Breast epithelium (tissue), 4 donors: Measurements from ENCODE around the gene TMEM236. TPM values are rescaled to one million over a fixed set of nuclear protein-coding genes. Genes with fewer than 3 reads are reported as not detected.

ENCODE experiments used
- DNase-seq, 2 donors: peaks; one replicate each; pipeline ENCODE4 v3.0.0-alpha.2; 2019; ENCODE audit warnings: low spot score in 2 of 2
- H3K27ac ChIP-seq, 2 donors: fragments of 200-600 bp; sonication (generic) in 1 of 2; one replicate each; pipeline ENCODE4 v1.5.1; 2016 to 2019; ENCODE audit warnings: mild to moderate bottlenecking in 1 of 2
- H3K27me3 ChIP-seq, 2 donors: fragments of 200-600 bp; sonication (generic) in 1 of 2; one replicate each; pipeline versions ENCODE4 v1.5.1 to v1.6.0; 2017 to 2019; ENCODE audit warnings: control low read depth in 1 of 2, mild to moderate bottlenecking in 1 of 2
- H3K36me3 ChIP-seq: fragments of 200-600 bp; one replicate; pipeline ENCODE4 v1.5.1; 2019
- H3K4me1 ChIP-seq, 2 donors: fragments of 200-600 bp; sonication (generic); one replicate each; pipeline ENCODE4 v1.5.1; 2016 to 2019; ENCODE audit warnings: control low read depth in 1 of 2
- H3K4me3 ChIP-seq, 3 donors: fragments of 200-600 bp; sonication (generic); 1 replicate in 2 of 3; 2 replicates in 1 of 3; pipeline ENCODE4 v1.5.1; 2016 to 2019; ENCODE audit warnings: mild to moderate bottlenecking in 3 of 3, moderate library complexity in 2 of 3
- H3K9me3 ChIP-seq, 2 donors: fragments of 200-600 bp; sonication (generic) in 1 of 2; one replicate each; pipeline ENCODE4 v1.5.1; 2016 to 2019; ENCODE audit warnings: control low read depth in 1 of 2
- CTCF ChIP-seq, 3 donors: fragments of 450-650 bp; IDR thresholded peaks; one replicate each; pipeline ENCODE4 v1.5.1; 2016 to 2017; ENCODE audit warnings: antibody characterized with exemption in 3 of 3, mild to moderate bottlenecking in 3 of 3, moderate library complexity in 3 of 3
- POLR2A ChIP-seq: fragments of 450-650 bp; IDR thresholded peaks from one replicate; pipeline ENCODE4 v1.6.1; 2016; ENCODE audit warnings: antibody characterized with exemption, mild to moderate bottlenecking, moderate library complexity
- POLR2AphosphoS5 ChIP-seq, 3 donors: sonication (generic); formaldehyde crosslinking; IDR thresholded peaks; one replicate each; pipeline ENCODE4 v1.6.1; 2017; ENCODE audit warnings: antibody characterized with exemption in 3 of 3
- intact Hi-C: fragments of 100-400 bp; cut with DNase I; formaldehyde crosslinking; loops from one replicate; pipeline ENCODE4 v1.15.1; 2023; ENCODE audit warnings: low total_unique reads
- total RNA-seq, 3 donors: library from RNA; depleted of rRNA; stranded (reverse); fragments of >200 nt; gene quantifications; one replicate each; pipeline ENCODE4 v1.1.0, GENCODE V29; 2016

The TMEM236 gene
- total RNA-seq, 3 donors from 2014 or later: 0.59 to 2.9 (median 0.66) TPM

DNA sequence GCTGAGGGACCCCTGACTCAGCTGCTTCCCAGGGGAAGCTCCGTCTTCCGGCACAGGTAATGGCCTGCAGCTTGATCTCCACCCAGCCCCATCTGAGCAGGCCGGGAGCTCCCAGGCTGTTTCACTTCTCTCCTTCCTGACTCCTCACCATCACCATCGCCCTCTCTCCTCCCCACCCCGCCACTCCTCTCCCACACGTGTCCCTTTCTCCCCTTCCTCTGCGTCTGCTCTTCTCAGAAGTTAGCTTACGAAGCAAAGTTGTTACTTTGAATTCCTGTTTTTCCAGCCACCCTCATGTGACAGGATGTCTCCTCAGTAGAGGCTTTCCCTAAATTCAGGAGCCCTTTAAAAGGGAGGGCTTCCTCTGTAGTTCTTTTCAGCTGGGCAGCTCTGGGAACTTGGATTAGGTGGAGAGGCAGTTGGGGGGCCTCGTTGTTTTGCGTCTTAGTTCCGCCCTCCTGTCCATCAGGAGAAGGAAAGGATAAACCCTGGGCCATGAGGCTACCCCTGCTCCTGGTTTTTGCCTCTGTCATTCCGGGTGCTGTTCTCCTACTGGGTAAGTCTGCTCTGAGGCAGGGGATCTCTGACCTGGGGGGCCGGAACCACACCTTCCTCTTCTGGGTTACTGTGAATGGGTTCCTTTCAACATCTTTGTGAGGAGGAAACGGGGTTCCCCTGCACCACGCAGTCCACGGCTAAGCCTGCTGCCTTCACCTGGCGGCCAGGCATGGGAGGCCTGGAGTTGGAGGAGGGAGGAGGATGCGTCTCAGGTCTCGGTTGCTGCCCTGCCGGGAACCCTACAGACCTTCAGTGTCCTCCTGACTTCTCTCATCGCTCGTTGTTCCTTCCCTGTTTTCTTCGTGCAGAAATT, 57.2 kb downstream of the TMEM236 start, which contains the start of gene MRC1:
MRC1 (plus strand) TSS at position 378 of the 871 bp plus-strand sequence; CDS start at position 496, 118 bp downstream.
- Histone ChIP-seq H3K4me3 (peak within 1 kb of the TSS; percentile 16 to 29 (median 25)), H3K36me3 (no peaks in the 10 kb centered on the region), H3K27ac (peak within 1 kb of the TSS in 1 of 2 donors; percentile 28), H3K27me3 (no peaks in the 10 kb centered on the region), H3K4me1 (no peaks in the 10 kb centered on the region), H3K9me3 (no peaks in the 10 kb centered on the region)
- DNase-seq: no peak
- intact Hi-C loops: no loop called here
- TF ChIP-seq CTCF (IDR thresholded peaks at IDR 0.05): no peak
- no peak for TF ChIP-seq POLR2AphosphoS5 (IDR thresholded peaks at IDR 0.05)
- no peak for TF ChIP-seq POLR2A

- Histone ChIP-seq H3K36me3 (no peaks in the 10 kb centered on the region), H3K4me3 (peak overlapping the region; percentile 11 to 29 (median 15)), H3K27me3 (no peaks in the 10 kb centered on the region), H3K9me3 (no peaks in the 10 kb centered on the region), H3K4me1 (no peaks in the 10 kb centered on the region), H3K27ac (no peak overlapping the region)
- no peak for TF ChIP-seq CTCF (IDR thresholded peaks at IDR 0.05)
- no peak for TF ChIP-seq POLR2AphosphoS5 (IDR thresholded peaks at IDR 0.05)
- TF ChIP-seq POLR2A: no peak
- no peak for DNase-seq
- intact Hi-C loops: no loop called here
These were observed 59.3 kb downstream of the TMEM236 start for GRCh38 chr10:17811146-17811865.

GRCh38 chr10:17814973-17815372, 63.0 kb downstream of the TMEM236 start:
- H3K4me1 ChIP-seq: no peaks in the 10 kb centered on the region
- no peak overlapping the region for H3K27ac ChIP-seq
- no peak overlapping the region for H3K4me3 ChIP-seq
- no peaks in the 10 kb centered on the region for H3K27me3 ChIP-seq
- intact Hi-C loops: no loop called here
- no peaks in the 10 kb centered on the region for H3K36me3 ChIP-seq
- TF ChIP-seq CTCF (IDR thresholded peaks at IDR 0.05): no peak
- no peak for TF ChIP-seq POLR2A
- no peak for TF ChIP-seq POLR2AphosphoS5 (IDR thresholded peaks at IDR 0.05)
- no peaks in the 10 kb centered on the region for H3K9me3 ChIP-seq
- no peak for DNase-seq

DNA sequence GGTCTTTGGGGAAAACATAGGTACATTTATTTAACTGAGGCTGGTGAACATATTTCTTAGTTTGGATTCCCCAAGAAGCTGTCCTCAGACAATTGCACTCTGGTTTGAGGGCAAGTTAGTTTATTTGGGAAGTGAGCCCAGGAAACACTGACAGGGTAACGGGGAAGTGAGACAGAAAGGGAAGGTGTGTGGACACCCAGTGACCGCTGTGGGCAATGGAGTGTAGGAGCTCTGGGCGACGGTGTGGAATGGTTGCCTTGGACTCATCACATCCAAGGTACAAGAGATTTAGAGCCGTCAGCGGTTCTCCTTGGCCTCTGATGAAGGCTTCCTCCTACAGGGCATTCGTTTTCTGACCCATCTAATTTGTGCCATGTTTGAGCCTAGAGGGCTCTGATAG, 64.2 kb downstream of the TMEM236 start:
- no peak for DNase-seq
- no peak overlapping the region for H3K4me3 ChIP-seq
- H3K36me3 ChIP-seq: no peaks in the 10 kb centered on the region
- intact Hi-C loops: no loop called here
- H3K27ac ChIP-seq: no peak overlapping the region
- no peaks in the 10 kb centered on the region for H3K4me1 ChIP-seq
- H3K9me3 ChIP-seq: no peaks in the 10 kb centered on the region
- TF ChIP-seq CTCF (IDR thresholded peaks at IDR 0.05) (no peak), POLR2AphosphoS5 (IDR thresholded peaks at IDR 0.05) (no peak), POLR2A (no peak)
- H3K27me3 ChIP-seq: no peaks in the 10 kb centered on the region

GRCh38 chr10:17817316-17817715, 65.3 kb downstream of the TMEM236 start:
- H3K9me3 ChIP-seq: no peaks in the 10 kb centered on the region
- H3K27me3 ChIP-seq: no peaks in the 10 kb centered on the region
- no peak for TF ChIP-seq POLR2A
- no peak for TF ChIP-seq CTCF (IDR thresholded peaks at IDR 0.05)
- TF ChIP-seq POLR2AphosphoS5 (IDR thresholded peaks at IDR 0.05): no peak
- H3K4me3 ChIP-seq: no peak overlapping the region
- intact Hi-C loops: no loop called here
- H3K36me3 ChIP-seq: no peaks in the 10 kb centered on the region
- no peak overlapping the region for H3K27ac ChIP-seq
- no peaks in the 10 kb centered on the region for H3K4me1 ChIP-seq
- DNase-seq: no peak
